Peyer's patch (tissue), 4 donors: Measurements from ENCODE around the gene YJEFN3.

Experiments used
- POLR2A ChIP-seq, 2 donors: fragments of 450-650 bp; IDR thresholded peaks; one replicate each; pipeline ENCODE4 v1.5.1; 2017; ENCODE audit warnings: antibody characterized with exemption in 2 of 2, mild to moderate bottlenecking in 2 of 2, moderate library complexity in 2 of 2
- TF ChIP-seq, protein P1 (sequence below), 6 experiments: fragments of 450-650 bp in 4 of 6; fragments of 200-600 bp in 2 of 6; sonication (generic) in 1 of 6; IDR thresholded peaks; one replicate each; pipeline ENCODE4 v1.5.1; 2017 to 2019; ENCODE audit warnings: antibody characterized with exemption in 6 of 6, mild to moderate bottlenecking in 3 of 6, moderate library complexity in 1 of 6

DNA sequence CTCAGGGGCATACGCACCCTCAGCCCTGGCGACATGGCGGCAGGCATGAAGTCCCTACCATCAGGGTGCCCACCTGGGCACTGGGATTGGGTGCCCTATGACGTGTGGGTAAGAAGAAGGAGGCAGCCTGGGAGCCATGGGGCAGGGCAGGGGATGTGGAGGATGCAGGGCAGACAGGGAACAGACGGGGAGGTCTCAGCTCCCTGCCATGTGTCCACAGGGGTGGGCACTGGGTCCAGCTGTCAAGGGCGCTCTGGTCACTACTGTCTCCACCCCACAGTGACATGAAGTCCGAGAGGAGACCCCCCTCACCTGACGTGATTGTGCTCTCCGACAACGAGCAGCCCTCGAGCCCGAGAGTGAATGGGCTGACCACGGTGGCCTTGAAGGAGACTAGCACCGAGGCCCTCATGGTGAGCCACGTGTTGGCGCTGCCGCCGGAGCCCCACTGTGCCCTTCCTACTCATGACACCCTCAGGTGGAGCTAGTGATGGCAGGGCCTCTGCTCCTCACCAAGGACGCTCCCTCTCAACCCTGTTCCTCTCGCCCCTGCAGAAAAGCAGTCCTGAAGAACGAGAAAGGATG, 36.6 kb upstream of the YJEFN3 start:
- TF ChIP-seq, protein P1, sequence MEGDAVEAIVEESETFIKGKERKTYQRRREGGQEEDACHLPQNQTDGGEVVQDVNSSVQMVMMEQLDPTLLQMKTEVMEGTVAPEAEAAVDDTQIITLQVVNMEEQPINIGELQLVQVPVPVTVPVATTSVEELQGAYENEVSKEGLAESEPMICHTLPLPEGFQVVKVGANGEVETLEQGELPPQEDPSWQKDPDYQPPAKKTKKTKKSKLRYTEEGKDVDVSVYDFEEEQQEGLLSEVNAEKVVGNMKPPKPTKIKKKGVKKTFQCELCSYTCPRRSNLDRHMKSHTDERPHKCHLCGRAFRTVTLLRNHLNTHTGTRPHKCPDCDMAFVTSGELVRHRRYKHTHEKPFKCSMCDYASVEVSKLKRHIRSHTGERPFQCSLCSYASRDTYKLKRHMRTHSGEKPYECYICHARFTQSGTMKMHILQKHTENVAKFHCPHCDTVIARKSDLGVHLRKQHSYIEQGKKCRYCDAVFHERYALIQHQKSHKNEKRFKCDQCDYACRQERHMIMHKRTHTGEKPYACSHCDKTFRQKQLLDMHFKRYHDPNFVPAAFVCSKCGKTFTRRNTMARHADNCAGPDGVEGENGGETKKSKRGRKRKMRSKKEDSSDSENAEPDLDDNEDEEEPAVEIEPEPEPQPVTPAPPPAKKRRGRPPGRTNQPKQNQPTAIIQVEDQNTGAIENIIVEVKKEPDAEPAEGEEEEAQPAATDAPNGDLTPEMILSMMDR (IDR thresholded peaks at IDR 0.05), result no peak
- no peak for TF ChIP-seq POLR2A (IDR thresholded peaks at IDR 0.05)
